HG02938 (cell line): ENCODE measurements around the gene ZSCAN1.
A peak's percentile ranks its signal among the peaks of the same experiment; 100 is the strongest.
"Not testable (repeated sequence)": the region's sequence is repeated elsewhere in the genome, so short reads cannot be mapped to it uniquely, and the experiment has no call there.

Experiments used
- ATAC-seq: cut with Tn5 transposase; IDR thresholded peaks from one replicate; pipeline ENCODE4 v1.9.1; 2021; ENCODE audit warnings: mild to moderate bottlenecking, moderate library complexity; ENCODE audit not compliant: unreplicated experiment

Gene ZSCAN1

GRCh38 chr19:58033741-58034476, at the start of gene ZSCAN1:
ZSCAN1 (plus strand) TSS chr19:58034025; CDS start chr19:58037837, 3,812 bp downstream.
- ATAC-seq: no peak

- ATAC-seq: no peak
Measured at GRCh38 chr19:57992841-57993240, 41.0 kb upstream of the ZSCAN1 start.

GRCh38 chr19:58000677-58001076, 33.1 kb upstream of the ZSCAN1 start:
- no peak for ATAC-seq

- no peak for ATAC-seq
Measured at GRCh38 chr19:58001895-58002369, 31.9 kb upstream of the ZSCAN1 start.

GRCh38 chr19:58002384-58003173, 31.2 kb upstream of the ZSCAN1 start, which contains the start of gene ZNF606:
ZNF606 (minus strand) TSS chr19:58002820; CDS start chr19:58001319, 1,501 bp downstream.
- peak; percentile 84 for ATAC-seq

- no peak for ATAC-seq
Measured at GRCh38 chr19:58003174-58003828, 30.5 kb upstream of the ZSCAN1 start.

- no peak for ATAC-seq
Measured at GRCh38 chr19:58007285-58007684, 26.5 kb upstream of the ZSCAN1 start.

- ATAC-seq: not testable (repeated sequence)
Measured at GRCh38 chr19:58008877-58009276, 24.9 kb upstream of the ZSCAN1 start.

- no peak for ATAC-seq
Measured at GRCh38 chr19:58009301-58009665, 24.5 kb upstream of the ZSCAN1 start.

- no peak for ATAC-seq
Measured at GRCh38 chr19:58009666-58010301, 24.0 kb upstream of the ZSCAN1 start.

GRCh38 chr19:58010507-58010906, 23.3 kb upstream of the ZSCAN1 start:
- ATAC-seq: no peak

- ATAC-seq: no peak
Measured at GRCh38 chr19:58014141-58014540, 19.7 kb upstream of the ZSCAN1 start.

- ATAC-seq: no peak
Measured at GRCh38 chr19:58020129-58020528, 13.7 kb upstream of the ZSCAN1 start.

GRCh38 chr19:58021541-58022282, 12.1 kb upstream of the ZSCAN1 start:
- ATAC-seq: no peak

GRCh38 chr19:58022283-58022660, 11.6 kb upstream of the ZSCAN1 start:
- no peak for ATAC-seq

GRCh38 chr19:58024661-58025060, 9.2 kb upstream of the ZSCAN1 start:
- ATAC-seq: no peak

GRCh38 chr19:58034477-58034793, 610 bp downstream of the ZSCAN1 start:
- no peak for ATAC-seq

GRCh38 chr19:58035863-58036262, 2.0 kb downstream of the ZSCAN1 start:
- ATAC-seq: no peak

- no peak for ATAC-seq
Measured at GRCh38 chr19:58037927-58038687, 4.3 kb downstream of the ZSCAN1 start.
